Retinal pigment epithelial cell (primary cell): Measurements from ENCODE around the gene SLC17A4.

Experiments
- DNase-seq: peaks from one replicate; pipeline ENCODE4 v3.0.0-alpha.2; 2010; ENCODE audit warnings: low read depth
- H3K4me3 ChIP-seq: 2 replicates; pipeline ENCODE4 v1.5.1; 2011; ENCODE audit warnings: mild to moderate bottlenecking, low read length, control low read depth, moderate library complexity
- TF ChIP-seq, protein P1 (sequence below): conservative IDR thresholded peaks from 2 replicates; pipeline ENCODE4 v1.5.1; 2011; ENCODE audit warnings: low read depth, low read length, control low read depth, inconsistent platforms

SLC17A4 gene

DNA sequence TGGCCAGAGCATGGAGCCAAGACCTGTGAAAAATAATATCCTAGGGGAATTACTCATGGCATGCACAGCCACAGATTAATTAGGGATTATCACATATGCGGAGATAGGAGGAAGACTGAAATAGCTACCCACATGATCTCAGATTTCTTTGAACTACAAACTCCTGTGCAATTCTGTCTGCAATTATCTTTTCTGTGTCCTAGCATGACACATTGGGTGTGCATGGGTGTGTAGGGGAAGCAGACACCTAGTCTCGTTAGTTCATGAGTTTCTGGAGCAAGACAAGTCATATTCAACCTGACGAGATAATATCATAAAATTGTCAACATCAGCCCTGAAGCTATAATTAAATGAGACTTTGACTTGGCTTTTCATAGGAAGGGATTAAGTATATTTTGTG, 3.6 kb upstream of the SLC17A4 start:
- TF ChIP-seq, protein P1, sequence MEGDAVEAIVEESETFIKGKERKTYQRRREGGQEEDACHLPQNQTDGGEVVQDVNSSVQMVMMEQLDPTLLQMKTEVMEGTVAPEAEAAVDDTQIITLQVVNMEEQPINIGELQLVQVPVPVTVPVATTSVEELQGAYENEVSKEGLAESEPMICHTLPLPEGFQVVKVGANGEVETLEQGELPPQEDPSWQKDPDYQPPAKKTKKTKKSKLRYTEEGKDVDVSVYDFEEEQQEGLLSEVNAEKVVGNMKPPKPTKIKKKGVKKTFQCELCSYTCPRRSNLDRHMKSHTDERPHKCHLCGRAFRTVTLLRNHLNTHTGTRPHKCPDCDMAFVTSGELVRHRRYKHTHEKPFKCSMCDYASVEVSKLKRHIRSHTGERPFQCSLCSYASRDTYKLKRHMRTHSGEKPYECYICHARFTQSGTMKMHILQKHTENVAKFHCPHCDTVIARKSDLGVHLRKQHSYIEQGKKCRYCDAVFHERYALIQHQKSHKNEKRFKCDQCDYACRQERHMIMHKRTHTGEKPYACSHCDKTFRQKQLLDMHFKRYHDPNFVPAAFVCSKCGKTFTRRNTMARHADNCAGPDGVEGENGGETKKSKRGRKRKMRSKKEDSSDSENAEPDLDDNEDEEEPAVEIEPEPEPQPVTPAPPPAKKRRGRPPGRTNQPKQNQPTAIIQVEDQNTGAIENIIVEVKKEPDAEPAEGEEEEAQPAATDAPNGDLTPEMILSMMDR: no peak
- no peak for DNase-seq
- H3K4me3 ChIP-seq: no peak overlapping the region

DNA sequence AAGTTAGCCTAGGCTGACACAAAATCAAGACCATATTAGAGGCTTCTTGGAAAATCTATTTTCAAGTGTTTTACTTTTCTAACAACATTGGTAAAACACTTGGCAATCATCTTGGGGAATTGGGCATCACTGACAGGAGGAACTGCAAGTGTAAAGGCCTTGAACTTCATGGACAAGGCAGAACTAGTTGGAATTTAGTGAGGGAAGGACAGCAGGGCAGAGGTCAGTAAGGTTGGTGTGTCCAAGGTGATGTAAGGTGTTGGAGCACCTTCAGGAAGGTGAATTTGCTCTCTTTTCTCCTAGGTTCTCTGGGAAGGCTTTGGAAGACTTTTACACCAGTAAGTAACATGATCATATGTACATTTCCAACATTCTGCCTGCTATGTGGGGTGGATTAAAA, 1.5 kb upstream of the SLC17A4 start:
- no peak for DNase-seq
- no peak overlapping the region for H3K4me3 ChIP-seq
- TF ChIP-seq, protein P1: no peak

DNA sequence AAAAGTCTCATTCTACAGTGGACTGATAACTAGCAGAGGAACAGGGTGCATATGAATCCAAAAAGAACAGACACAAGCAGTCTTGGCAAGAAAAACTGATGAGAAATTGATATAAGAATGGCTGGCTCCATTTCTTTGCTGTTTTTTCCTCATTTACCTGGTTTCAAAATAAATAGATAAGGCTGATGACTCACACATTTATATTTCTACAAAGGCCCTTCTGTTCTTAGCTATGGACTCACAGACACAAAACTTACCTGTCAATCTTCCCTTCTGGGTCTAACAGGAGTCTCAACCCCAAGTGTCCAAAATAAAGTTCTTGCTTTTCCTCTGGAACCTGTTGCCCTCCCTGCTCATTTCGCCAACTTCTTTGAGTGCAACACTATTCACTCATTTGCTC, 941 bp downstream of the SLC17A4 start:
- H3K4me3 ChIP-seq: no peak overlapping the region
- DNase-seq: no peak
- TF ChIP-seq, protein P1: no peak

DNA sequence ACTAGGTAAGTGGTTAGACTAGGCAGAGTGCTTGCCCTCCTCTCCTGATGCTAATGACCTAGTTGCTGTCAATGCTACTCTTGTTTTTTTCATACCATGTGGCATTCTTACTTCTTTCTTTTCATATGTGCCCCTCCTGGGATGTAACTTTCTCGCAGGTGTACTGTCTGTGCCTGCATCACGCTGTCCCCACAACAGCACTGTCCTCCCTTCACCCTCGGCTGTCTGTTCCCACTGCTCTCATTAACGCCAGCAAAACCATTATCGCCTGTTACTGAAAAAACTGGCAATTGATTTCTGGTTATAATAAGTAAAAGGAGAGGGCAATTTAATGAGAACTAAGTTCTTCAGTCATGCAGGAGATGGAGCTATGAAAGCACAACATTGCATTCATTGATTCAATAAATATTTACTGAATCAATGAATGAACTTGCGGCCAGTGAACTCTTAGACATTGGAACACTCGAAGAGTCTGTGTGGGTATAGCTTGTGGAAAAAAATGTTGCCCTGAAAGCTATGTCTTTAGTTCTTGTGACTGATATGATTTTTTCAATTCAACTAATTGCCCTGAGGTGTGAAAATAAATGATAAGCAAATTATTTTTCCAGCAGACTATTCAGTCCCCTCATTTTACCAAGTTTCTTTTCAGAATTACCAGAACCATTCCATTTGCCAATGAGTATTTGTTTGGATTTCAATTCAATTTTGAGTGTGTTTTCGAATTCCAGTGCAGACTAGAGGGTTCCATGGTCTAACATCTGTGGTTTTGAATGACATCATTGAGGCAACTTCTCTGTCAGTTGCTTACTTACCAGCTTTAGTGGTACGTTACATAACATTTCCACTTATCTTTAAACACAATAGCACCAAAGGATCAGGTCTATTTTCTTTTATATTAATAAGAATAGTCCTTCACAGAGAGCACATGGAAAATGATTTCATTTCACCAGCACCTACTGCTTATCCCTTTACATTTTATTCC, 2.1 kb downstream of the SLC17A4 start:
- TF ChIP-seq, protein P1: no peak
- no peak for DNase-seq
- H3K4me3 ChIP-seq: no peak overlapping the region

DNA sequence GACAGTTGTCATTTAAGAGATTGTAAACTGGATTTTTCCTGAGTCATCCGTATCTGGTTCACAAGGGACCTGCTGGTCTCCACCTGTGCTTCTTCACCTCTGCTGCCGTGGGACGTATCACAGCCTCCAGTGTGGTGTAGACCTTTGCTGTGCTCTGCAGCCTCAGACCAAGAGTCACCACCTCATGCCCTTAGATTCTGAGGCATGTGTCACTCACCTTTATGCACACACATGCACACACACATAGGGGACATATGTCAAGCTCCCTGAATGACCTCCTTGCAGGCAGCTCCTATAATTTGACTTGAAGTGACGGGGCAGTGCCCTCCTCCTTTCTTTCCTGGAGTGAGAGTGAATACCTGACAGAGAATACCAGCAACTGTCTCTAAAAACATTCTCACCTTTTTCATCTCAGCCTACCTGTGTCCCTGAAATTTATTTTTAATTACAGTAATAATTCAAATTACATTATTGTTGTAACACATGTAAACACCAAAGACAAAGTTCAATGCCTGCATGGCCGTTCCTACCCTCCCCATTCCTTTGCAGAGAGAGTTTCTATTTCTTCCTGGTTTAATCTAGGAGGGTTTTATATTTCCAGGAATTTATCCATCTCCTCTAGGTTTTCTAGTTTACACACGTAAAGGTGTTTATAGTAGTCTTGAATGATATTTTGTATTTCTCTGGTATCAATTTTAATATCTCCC, 3.5 kb downstream of the SLC17A4 start:
- TF ChIP-seq, protein P1: no peak
- no peak for DNase-seq
- no peak overlapping the region for H3K4me3 ChIP-seq

DNA sequence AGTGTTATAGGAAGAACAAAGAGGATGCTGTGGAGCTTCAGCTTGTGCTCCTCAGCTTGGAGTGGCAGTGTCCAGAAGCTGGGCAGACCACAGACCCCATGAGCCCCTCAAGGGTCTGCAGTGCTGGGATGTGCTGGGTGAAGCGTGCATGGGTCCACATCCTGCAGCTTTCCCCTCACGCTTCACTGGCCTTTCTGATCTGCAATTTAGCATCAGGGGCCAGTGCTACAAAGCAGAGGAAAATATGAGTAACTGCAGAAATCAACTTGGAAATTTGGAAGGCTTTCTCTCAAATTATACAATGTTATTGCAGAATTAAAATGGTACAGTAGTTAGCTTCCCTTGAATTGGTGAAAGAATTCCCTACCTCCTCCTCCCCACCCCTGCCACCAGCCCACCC, 10.1 kb downstream of the SLC17A4 start:
- DNase-seq: no peak
- TF ChIP-seq, protein P1: no peak
- H3K4me3 ChIP-seq: no peak overlapping the region

DNA sequence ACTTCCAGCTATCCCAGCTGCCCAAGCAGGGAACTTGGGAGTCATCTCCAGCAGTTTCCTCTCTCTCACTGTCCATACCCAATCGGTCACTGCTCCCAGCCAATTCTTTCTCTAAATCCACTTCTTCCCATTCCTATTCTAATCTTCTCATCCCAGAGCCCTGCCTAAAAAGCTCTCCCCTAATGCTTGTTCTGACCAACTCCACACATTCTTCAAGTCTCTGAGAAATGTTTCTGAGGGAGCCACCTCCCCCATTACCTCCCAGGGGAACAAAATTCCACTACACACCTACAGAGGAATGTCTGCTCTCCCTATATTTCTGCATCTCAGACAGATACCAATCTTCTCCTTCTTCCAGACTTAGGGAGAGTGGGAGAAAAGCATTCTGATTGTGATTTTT, 14.0 kb downstream of the SLC17A4 start:
- TF ChIP-seq, protein P1: no peak
- H3K4me3 ChIP-seq: no peak overlapping the region
- DNase-seq: no peak
